C4-2B (cell line): ENCODE measurements around the gene PARD3.

ENCODE experiments used
- CTCF ChIP-seq: fragments of 450-650 bp; conservative IDR thresholded peaks from 2 replicates; pipeline ENCODE4 v1.5.1; 2017; ENCODE audit warnings: mild to moderate bottlenecking
- ZFX ChIP-seq: fragments of 450-650 bp; IDR thresholded peaks from 2 replicates; pipeline ENCODE4 v1.6.1; 2017

GRCh38 chr10:34681933-34682332, 133.2 kb downstream of the PARD3 start:
- no peak for TF ChIP-seq CTCF
- TF ChIP-seq ZFX, result no peak
